ENCODE results near the gene PDAP1. TPM values are rescaled to one million over a fixed set of nuclear protein-coding genes. Genes with fewer than 3 reads are reported as not detected.
A peak's percentile ranks its signal among the peaks of the same experiment; 100 is the strongest.
"Not testable (repeated sequence)": the region's sequence is repeated elsewhere in the genome, so short reads cannot be mapped to it uniquely, and the experiment has no call there.

Gene PDAP1
- total RNA-seq, 2 experiments from 2014 or later: 93.8 to 103 TPM

- no peaks in the 10 kb centered on the region for H3K27me3 Mint-ChIP-seq
- POLR2A ChIA-PET: interaction anchor here (1.5 kb wide), 1 partner anchor 12 kb away, joined by 8 read pairs; the partner anchor contains the start of genes BUD31 and PDAP1
- CTCF ChIA-PET: no interaction called here
- no peak overlapping the region for H3K27ac Mint-ChIP-seq
- peaks cover 57% of the 10 kb centered on the region for H3K36me3 Mint-ChIP-seq (ENCODE audit: low read depth)
- DNase-seq: no peak
- H3K4me1 Mint-ChIP-seq: peaks cover 4% of the 10 kb centered on the region
- H3K9me3 Mint-ChIP-seq: no peaks in the 10 kb centered on the region
- no peak overlapping the region for H3K4me3 Mint-ChIP-seq
These were observed 11.8 kb upstream of the PDAP1 start for GRCh38 chr7:99420213-99420612.

- ChIA-PET POLR2A (interaction anchor here (0.9 to 1.5 kb wide), 2 partner anchors 11 to 44 kb away, joined by 3 to 8 read pairs; partner anchors contain the start of genes ARPC1B, BUD31 and PDAP1), CTCF (no interaction called here)
- H3K9me3 Mint-ChIP-seq: no peaks in the 10 kb centered on the region
- H3K27me3 Mint-ChIP-seq: no peaks in the 10 kb centered on the region
- no peak for DNase-seq
- no peak overlapping the region for H3K27ac Mint-ChIP-seq
- peaks cover 6% of the 10 kb centered on the region for H3K4me1 Mint-ChIP-seq
- H3K36me3 Mint-ChIP-seq (ENCODE audit: low read depth): peaks cover 61% of the 10 kb centered on the region
- no peak overlapping the region for H3K4me3 Mint-ChIP-seq
These were observed 11.1 kb upstream of the PDAP1 start for GRCh38 chr7:99419323-99420021.

- H3K36me3 Mint-ChIP-seq (ENCODE audit: low read depth): peaks cover 64% of the 10 kb centered on the region
- no peaks in the 10 kb centered on the region for H3K9me3 Mint-ChIP-seq
- no peaks in the 10 kb centered on the region for H3K27me3 Mint-ChIP-seq
- no peak overlapping the region for H3K4me3 Mint-ChIP-seq
- no peak for DNase-seq
- ChIA-PET POLR2A (interaction anchor here (1.3 kb wide), 1 partner anchor 9 kb away, joined by 5 read pairs; the partner anchor contains the start of gene BUD31), CTCF (no interaction called here)
- H3K27ac Mint-ChIP-seq: no peak overlapping the region
- H3K4me1 Mint-ChIP-seq: peaks cover 7% of the 10 kb centered on the region
These were observed 9.9 kb upstream of the PDAP1 start for GRCh38 chr7:99418260-99418659.

- CTCF ChIA-PET: interaction anchor here (0.7 to 1.4 kb wide), 3 partner anchors 10 to 114 kb away, joined by 3 to 5 read pairs (median 4); no protein-coding TSS in a partner anchor
- POLR2A ChIA-PET: interaction anchor here (1.5 kb wide), 1 partner anchor 41 kb away, joined by 7 read pairs; the partner anchor contains the start of gene ARPC1B
- H3K9me3 Mint-ChIP-seq, H3K27me3 Mint-ChIP-seq, H3K4me3 Mint-ChIP-seq: not testable (repeated sequence)
- H3K36me3 Mint-ChIP-seq (ENCODE audit: low read depth): peaks cover 76% of the 10 kb centered on the region
- H3K4me1 Mint-ChIP-seq: peaks cover 20% of the 10 kb centered on the region
- H3K27ac Mint-ChIP-seq: peak overlapping the region; percentile 71
- peak; percentile 36 for DNase-seq
These were observed 7.2 kb upstream of the PDAP1 start for GRCh38 chr7:99415513-99416127.

GRCh38 chr7:99410635-99411034 lies 2.2 kb upstream of the PDAP1 start:
- no peak overlapping the region for H3K27ac Mint-ChIP-seq
- H3K36me3 Mint-ChIP-seq (ENCODE audit: low read depth): peaks cover 56% of the 10 kb centered on the region
- H3K27me3 Mint-ChIP-seq: no peaks in the 10 kb centered on the region
- ChIA-PET POLR2A (interaction anchor here (5.9 kb wide), 1 partner anchor 33 kb away, joined by 93 read pairs; the partner anchor contains the start of gene ARPC1B), CTCF (no interaction called here)
- no peak for DNase-seq
- H3K9me3 Mint-ChIP-seq: no peaks in the 10 kb centered on the region
- H3K4me1 Mint-ChIP-seq: peaks cover 48% of the 10 kb centered on the region
- H3K4me3 Mint-ChIP-seq: peak overlapping the region; percentile 86

- Mint-ChIP-seq H3K27me3 (no peaks in the 10 kb centered on the region), H3K4me3 (peak overlapping the region; percentile 86), H3K27ac (peak overlapping the region; percentile 90), H3K9me3 (no peaks in the 10 kb centered on the region), H3K4me1 (peaks cover 48% of the 10 kb centered on the region), H3K36me3 (ENCODE audit: low read depth) (peaks cover 51% of the 10 kb centered on the region)
- DNase-seq: no peak
- POLR2A ChIA-PET: interaction anchor here (0.6 to 12.4 kb wide), 11 partner anchors 8 to 993 kb away, joined by 3 to 160 read pairs (median 9); partner anchors contain the start of genes ARPC1B, ATP5MF, ZKSCAN5 and ZNF394
- CTCF ChIA-PET: interaction anchor here (1.1 kb wide), 1 partner anchor 43 kb away, joined by 3 read pairs; no protein-coding TSS in a partner anchor
These were observed 1.4 kb upstream of the PDAP1 start for GRCh38 chr7:99409806-99410205.

- ChIA-PET POLR2A (interaction anchor here (0.6 to 12.4 kb wide), 26 partner anchors 9 to 994 kb away, joined by 3 to 160 read pairs (median 4); partner anchors contain the start of genes AP4M1, ARPC1B, ATP5MF and CPSF4), CTCF (interaction anchor here (0.7 to 1.2 kb wide), 9 partner anchors 10 to 149 kb away, joined by 3 to 9 read pairs (median 3); partner anchors contain the start of gene ZNF655)
- no peaks in the 10 kb centered on the region for H3K9me3 Mint-ChIP-seq
- H3K36me3 Mint-ChIP-seq (ENCODE audit: low read depth): peaks cover 54% of the 10 kb centered on the region
- DNase-seq: no peak
- H3K4me3 Mint-ChIP-seq: peak overlapping the region; percentile 86
- no peaks in the 10 kb centered on the region for H3K27me3 Mint-ChIP-seq
- peak overlapping the region; percentile 90 for H3K27ac Mint-ChIP-seq
- peaks cover 52% of the 10 kb centered on the region for H3K4me1 Mint-ChIP-seq
These were observed 785 bp upstream of the PDAP1 start for GRCh38 chr7:99409192-99409572.

GRCh38 chr7:99407872-99408378 lies 472 bp downstream of the PDAP1 start:
- CTCF ChIA-PET: interaction anchor here (0.7 to 1.6 kb wide), 5 partner anchors 17 to 58 kb away, joined by 3 to 5 read pairs (median 3); partner anchors contain the start of gene ATP5MF
- peak overlapping the region; percentile 90 for H3K27ac Mint-ChIP-seq
- H3K4me3 Mint-ChIP-seq: peak overlapping the region; percentile 86
- peak; percentile 43 for DNase-seq
- peaks cover 56% of the 10 kb centered on the region for H3K4me1 Mint-ChIP-seq
- no peaks in the 10 kb centered on the region for H3K27me3 Mint-ChIP-seq
- no peaks in the 10 kb centered on the region for H3K9me3 Mint-ChIP-seq
- POLR2A ChIA-PET: interaction anchor here (0.6 to 12.4 kb wide), 17 partner anchors 9 to 693 kb away, joined by 3 to 160 read pairs (median 6); partner anchors contain the start of genes AP4M1, ARPC1B, ATP5MF and CPSF4
- peaks cover 58% of the 10 kb centered on the region for H3K36me3 Mint-ChIP-seq (ENCODE audit: low read depth)

- ChIA-PET CTCF (interaction anchor here (1.4 to 1.6 kb wide), 4 partner anchors 13 to 45 kb away, joined by 3 to 5 read pairs (median 4); no protein-coding TSS in a partner anchor), POLR2A (interaction anchor here (1.2 to 12.4 kb wide), 6 partner anchors 7 to 512 kb away, joined by 3 to 160 read pairs (median 38); partner anchors contain the start of genes ARPC1B, ZNF394 and ZNF655)
- no peak for DNase-seq
- Mint-ChIP-seq H3K4me1 (peaks cover 55% of the 10 kb centered on the region), H3K27ac (peak overlapping the region; percentile 90), H3K36me3 (ENCODE audit: low read depth) (peaks cover 54% of the 10 kb centered on the region), H3K27me3 (no peaks in the 10 kb centered on the region), H3K4me3 (peak overlapping the region; percentile 86), H3K9me3 (no peaks in the 10 kb centered on the region)
These were observed 1.8 kb downstream of the PDAP1 start for GRCh38 chr7:99406557-99406956.

- peaks cover 55% of the 10 kb centered on the region for H3K36me3 Mint-ChIP-seq (ENCODE audit: low read depth)
- POLR2A ChIA-PET: interaction anchor here (0.7 to 12.4 kb wide), 3 partner anchors 15 to 95 kb away, joined by 3 to 160 read pairs (median 93); partner anchors contain the start of genes ARPC1B and ZNF394
- no peak for DNase-seq
These were observed 3.4 kb downstream of the PDAP1 start for GRCh38 chr7:99404977-99405320.

GRCh38 chr7:99404235-99404976 lies 4.0 kb downstream of the PDAP1 start:
- DNase-seq: no peak
- Mint-ChIP-seq H3K9me3 (no peaks in the 10 kb centered on the region), H3K36me3 (ENCODE audit: low read depth) (peaks cover 58% of the 10 kb centered on the region), H3K27me3 (no peaks in the 10 kb centered on the region), H3K27ac (peak overlapping the region; percentile 45), H3K4me1 (peaks cover 39% of the 10 kb centered on the region), H3K4me3 (no peak overlapping the region)
- ChIA-PET CTCF (no interaction called here), POLR2A (interaction anchor here (0.7 to 12.4 kb wide), 2 partner anchors 14 to 96 kb away, joined by 3 to 160 read pairs; partner anchors contain the start of gene ZNF394)

More at GRCh38 chr7:99404977-99405320, 3.4 kb downstream of the PDAP1 start:
- H3K27ac Mint-ChIP-seq: no peak overlapping the region
- CTCF ChIA-PET: interaction anchor here (1.6 kb wide), 1 partner anchor 12 kb away, joined by 4 read pairs; no protein-coding TSS in a partner anchor
- H3K9me3 Mint-ChIP-seq: no peaks in the 10 kb centered on the region
- H3K4me3 Mint-ChIP-seq: no peak overlapping the region
- peaks cover 43% of the 10 kb centered on the region for H3K4me1 Mint-ChIP-seq
- H3K27me3 Mint-ChIP-seq: no peaks in the 10 kb centered on the region

- CTCF ChIA-PET: no interaction called here
- Mint-ChIP-seq H3K4me3 (no peak overlapping the region), H3K9me3 (no peaks in the 10 kb centered on the region), H3K27ac (peak overlapping the region; percentile 45), H3K36me3 (ENCODE audit: low read depth) (peaks cover 56% of the 10 kb centered on the region), H3K27me3 (no peaks in the 10 kb centered on the region), H3K4me1 (peaks cover 40% of the 10 kb centered on the region)
- DNase-seq: no peak
- POLR2A ChIA-PET: interaction anchor here (1.3 to 12.4 kb wide), 2 partner anchors 14 to 28 kb away, joined by 3 to 160 read pairs; no protein-coding TSS in a partner anchor
These were observed 4.6 kb downstream of the PDAP1 start for GRCh38 chr7:99403764-99404163.

All from activated CD4-positive, alpha-beta memory T cell treated with anti-CD3 and anti-CD28 coated beads, Interleukin-2, amount 10 ng/mL, durations not matched to agents 7 days and 5 days (primary cell).